Fibroblast of the aortic adventitia (primary cell): ENCODE results near the gene MGAT4B. TPM values are rescaled to one million over a fixed set of nuclear protein-coding genes. Genes with fewer than 3 reads are reported as not detected.
A peak's percentile ranks its signal among the peaks of the same experiment; 100 is the strongest.

Experiments used
- DNase-seq: peaks from one replicate; pipeline ENCODE4 v3.0.0-alpha.2; 2010; ENCODE audit warnings: low read depth
- H3K4me3 ChIP-seq: 2 replicates; pipeline ENCODE4 v1.5.1; 2011; ENCODE audit warnings: low read depth, mild to moderate bottlenecking, control low read depth, low read length, moderate library complexity
- CTCF ChIP-seq: IDR thresholded peaks from 2 replicates; pipeline ENCODE4 v1.5.1; 2011; ENCODE audit warnings: mild to moderate bottlenecking, low read length, control low read depth, inconsistent platforms; ENCODE audit not compliant: insufficient read depth
- total RNA-seq: library from RNA; depleted of rRNA; stranded (reverse); fragments of >200 nt; gene quantifications from 2 replicates; pipeline ENCODE4 v1.2.3, GENCODE V29; 2012; ENCODE audit warnings: low replicate concordance

MGAT4B gene
- total RNA-seq, 1 donor: 141 TPM

DNA sequence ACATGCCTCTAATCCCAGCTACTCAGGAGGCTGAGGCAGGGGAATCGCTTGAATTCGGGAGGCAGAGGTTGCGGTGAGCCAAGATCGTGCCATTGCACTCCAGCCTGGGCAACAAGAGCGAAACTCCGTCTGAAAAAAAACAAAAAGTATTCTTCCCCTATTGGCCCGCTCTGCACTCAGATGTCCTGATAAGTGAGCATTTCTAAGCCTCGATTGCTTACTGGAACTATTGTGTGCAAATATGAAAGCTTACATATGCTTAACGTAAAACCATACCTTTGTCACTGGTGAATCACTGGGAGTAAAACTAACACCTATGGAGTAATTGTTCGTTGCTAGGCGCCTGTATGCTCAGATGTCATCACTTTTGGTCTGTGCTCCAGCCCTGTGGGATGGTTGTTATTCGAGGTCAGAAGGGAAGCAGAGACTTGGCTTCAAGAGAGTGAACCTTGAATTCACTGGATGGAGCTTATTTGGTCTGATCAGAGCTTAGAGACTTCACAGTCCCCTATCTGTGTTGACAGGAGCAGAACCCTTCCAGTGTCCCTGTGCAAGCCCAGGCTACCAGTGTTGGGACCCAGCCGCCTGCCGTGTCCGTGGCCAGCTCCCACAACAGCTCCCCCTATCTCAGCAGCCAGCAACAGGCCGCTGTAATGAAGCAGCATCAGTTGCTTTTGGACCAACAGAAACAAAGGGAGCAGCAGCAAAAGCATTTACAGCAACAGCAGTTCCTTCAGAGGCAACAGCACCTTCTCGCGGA, 38.2 kb downstream of the MGAT4B start:
- peak; percentile 5 for TF ChIP-seq CTCF
- no peak overlapping the region for H3K4me3 ChIP-seq
- DNase-seq: no peak

- no peak overlapping the region for H3K4me3 ChIP-seq
- TF ChIP-seq CTCF: no peak
- DNase-seq: no peak
Measured at GRCh38 chr5:179767496-179768100, 39.1 kb downstream of the MGAT4B start.

GRCh38 chr5:179766726-179767455, 39.8 kb downstream of the MGAT4B start:
- DNase-seq: no peak
- TF ChIP-seq CTCF: no peak
- H3K4me3 ChIP-seq: no peak overlapping the region

- no peak overlapping the region for H3K4me3 ChIP-seq
- no peak for TF ChIP-seq CTCF
- DNase-seq: peak; percentile 23
Measured at GRCh38 chr5:179766021-179766725, 40.5 kb downstream of the MGAT4B start.

DNA sequence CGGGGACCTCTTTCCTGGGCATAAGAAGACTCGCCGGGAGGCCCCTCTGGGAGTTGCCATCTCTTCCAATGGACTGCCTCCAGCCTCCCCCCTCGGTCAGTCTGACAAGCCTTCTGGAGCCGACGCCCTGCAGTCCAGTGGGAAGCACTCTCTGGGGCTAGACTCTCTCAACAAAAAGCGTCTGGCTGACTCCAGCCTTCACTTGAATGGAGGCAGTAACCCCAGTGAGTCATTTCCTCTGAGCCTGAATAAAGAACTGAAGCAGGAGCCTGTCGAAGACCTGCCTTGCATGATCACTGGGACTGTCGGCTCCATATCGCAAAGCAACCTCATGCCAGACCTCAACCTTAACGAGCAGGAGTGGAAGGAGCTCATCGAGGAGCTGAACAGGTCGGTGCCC, 41.3 kb downstream of the MGAT4B start:
- no peak for TF ChIP-seq CTCF
- DNase-seq: peak; percentile 93
- no peak overlapping the region for H3K4me3 ChIP-seq

GRCh38 chr5:179764056-179764455, 42.6 kb downstream of the MGAT4B start:
- H3K4me3 ChIP-seq: no peak overlapping the region
- TF ChIP-seq CTCF: no peak
- DNase-seq: no peak
